Left forelimb (tissue), 1 donor: Measurements from ENCODE around the gene LPIN3.
A peak's percentile ranks its signal among the peaks of the same experiment; 100 is the strongest.

Experiments
- DNase-seq: peaks from one replicate; pipeline ENCODE4 v3.0.0-alpha.2; 2018; ENCODE audit warnings: low spot score

The LPIN3 gene

DNA sequence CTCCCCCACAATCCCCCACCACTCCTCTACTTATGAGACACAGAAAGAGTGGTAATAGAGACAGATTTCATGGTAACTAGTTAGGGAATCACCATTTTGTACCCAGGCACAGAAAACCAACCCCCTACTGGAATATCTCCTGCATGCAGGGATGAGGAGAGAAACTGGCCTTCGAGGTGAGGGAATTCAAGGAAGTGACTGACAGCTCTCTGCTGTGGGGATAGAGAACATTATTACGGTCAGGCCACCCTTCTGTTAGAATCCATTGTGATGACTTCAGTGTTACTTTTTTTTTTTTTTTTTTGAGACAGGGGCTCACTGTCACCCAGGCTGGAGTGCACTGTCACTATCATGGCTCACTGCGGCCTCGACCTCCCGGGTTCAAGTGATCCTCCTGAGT is 13.4 kb upstream of the LPIN3 start:
- no peak for DNase-seq

DNA sequence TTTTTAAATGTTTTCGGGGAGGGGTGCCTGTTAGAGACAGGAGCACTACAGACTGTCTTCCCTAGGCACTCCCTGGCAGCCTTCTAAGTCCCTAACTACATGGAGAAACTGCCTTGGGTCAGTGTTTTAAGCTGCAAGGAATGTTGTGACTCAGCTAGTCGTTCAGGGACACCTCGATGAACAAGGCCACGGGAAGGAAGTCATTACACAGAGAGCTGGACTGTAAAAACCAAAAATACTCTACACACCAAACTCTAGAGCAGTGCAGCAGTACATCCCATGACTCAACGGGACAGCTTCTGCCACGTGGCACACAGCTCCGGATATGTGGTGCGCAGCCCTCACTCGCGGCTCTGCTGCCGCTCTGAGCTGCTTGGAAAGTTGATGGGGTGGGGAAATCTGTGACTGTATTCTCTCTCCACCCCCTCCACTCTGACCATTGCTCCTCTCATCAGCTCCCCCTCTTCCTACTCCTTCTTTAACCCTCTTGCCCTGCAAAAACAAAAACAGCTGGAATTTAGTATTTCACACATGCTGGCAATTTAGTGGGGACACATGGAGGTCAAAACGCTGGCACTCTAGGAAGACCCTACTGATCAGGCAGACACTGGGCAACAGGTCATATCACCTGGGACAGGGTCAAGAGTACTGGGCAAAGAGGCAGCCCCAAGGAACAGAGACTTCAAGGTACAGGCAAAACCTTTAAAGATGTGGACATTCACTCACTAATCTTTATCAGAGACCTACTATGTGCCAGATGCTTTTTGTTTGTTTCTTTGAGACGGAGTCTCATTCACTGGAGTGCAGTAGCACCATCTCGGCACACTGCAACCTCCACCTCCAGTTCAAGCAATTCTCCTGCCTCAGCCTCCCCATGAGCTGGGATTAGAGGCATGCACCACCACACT is 10.9 kb upstream of the LPIN3 start:
- DNase-seq, result no peak

DNA sequence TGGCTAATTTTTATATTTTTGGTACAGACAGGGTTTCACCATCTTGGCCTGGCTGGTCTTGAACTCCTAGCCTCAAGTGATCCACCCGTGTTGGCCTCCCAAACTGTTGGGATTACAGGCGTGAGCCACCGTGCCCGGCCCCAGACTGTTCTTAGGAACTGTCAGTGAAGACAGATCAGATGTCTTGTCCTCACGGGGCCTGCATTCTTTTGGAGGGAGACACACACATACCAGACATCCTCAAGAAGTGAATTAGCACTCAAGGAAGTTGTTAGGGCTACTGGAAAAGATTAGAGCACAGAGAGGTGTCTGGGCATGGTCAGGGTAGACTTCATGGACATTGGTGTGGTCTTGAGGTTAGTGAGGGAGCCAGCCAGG is 10.3 kb upstream of the LPIN3 start:
- DNase-seq, result no peak

DNA sequence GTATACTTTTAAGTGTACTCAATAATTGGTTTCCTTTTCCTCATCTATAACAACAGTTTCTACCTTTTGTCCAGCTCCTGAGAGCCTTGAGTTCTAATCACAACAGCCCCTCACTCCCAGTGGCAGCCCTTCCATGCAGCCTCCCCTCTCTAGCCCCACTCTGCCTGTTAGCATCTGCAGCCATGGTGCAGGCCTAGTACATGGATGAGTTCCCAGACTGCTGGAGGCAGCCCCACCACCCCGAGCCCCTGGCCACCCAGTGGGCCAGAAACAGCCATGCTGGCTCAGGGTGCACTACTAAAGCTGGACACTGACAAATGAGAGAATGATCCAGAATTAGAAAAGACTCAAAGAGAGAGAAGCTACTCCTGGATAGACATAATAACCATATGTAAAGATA is 9.7 kb upstream of the LPIN3 start:
- no peak for DNase-seq

DNA sequence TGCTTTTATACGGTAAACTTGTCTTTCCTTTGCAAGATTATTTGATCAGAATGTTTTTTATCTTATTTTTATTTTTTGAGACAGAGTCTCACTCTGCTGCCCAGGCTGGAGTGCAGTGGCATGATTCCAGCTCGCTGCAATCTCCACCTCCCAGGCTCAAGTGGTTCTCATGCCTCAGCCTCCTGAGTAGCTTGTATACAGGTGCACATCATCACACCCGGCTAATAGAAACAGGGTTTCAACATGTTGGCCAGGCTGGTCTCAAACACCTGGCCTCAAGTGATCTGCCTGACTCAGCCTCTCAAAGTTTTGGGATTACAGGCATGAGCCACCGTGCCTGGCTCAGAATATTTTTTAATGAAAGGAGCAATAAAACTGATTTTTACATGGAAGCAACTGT is 8.9 kb upstream of the LPIN3 start:
- no peak for DNase-seq

DNA sequence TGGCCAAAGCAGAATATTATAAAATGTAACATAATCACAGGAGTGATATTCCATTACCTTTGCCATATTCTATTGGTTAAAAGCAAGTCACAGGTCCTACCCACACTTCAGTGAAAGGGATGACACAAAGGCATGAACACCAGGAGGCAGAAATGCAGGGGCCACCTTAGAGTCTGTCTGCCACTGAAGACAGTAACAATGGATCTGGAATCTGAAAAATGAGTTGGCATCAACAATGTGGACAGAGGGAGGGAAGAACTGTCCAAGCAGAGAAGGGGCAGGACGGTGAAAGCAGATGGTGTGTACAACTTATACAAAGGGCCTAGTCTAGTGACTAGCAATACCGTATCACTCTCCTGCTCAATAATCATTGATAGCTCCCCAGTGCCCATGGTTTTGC is 6.6 kb upstream of the LPIN3 start:
- DNase-seq, result no peak

DNA sequence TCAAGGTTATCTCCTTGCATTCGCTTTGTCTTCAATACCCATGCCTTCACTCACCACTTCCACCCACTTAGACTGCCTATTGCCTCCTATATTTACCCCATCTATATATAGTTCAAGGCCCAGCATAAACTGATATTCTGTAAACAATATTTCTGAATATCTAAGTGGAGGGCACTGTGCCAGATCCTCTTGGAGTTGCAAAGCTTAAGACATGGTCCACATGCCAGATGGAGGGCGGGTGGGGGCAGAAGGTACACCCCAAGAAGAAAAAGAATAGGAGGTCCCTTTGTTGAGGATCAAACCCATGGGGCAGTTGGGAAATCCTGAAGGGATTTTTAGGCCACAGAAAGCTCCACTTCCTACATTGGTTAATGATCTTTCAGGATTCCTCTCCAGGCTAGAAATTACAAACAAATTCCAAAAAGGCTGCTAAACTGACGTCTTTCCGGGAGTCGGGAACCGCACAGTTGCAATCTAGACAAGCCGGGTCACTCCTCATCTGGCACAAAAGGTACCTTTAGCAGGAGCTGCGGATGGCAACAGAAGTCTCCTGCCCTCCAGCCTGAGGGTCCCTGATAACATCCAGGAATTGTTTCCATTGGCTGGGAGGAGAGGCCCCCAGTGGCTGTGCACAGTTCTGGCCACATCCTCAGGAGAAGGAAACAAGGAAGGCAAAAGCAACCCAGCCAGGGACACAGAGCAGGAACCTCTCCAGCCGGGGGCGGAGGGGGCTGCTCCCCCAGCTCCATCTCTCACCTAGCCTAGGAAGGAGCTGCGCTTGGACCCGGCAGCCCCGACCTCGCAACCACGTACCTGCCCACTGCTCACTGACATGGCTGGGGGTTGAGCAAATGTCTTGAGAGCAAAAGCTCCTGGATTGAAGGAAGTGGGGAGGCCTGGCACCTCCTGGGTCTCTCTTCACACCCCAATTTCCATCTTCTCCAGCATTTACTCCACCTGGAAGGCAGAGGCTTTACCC is 5.9 kb upstream of the LPIN3 start:
- DNase-seq, result no peak

DNA sequence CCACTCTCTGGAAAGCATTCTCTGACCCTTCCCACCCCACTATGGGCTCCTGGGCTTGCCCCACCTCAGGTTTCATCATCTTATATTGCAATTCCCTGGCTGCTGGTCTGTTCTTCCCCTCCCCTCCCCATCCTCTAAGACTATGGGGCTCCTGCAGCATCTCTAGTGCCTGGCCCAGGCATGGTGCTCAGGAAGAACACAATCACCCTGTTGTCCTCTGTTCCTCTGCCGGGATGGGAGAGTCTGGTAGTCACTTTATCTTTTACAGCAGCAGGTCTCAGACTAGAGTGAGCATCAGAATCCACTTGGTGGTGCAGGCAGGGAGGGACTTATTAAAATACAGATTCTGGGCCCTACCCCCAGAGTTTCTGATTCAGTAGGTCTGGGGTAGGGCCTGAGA is 5.0 kb upstream of the LPIN3 start:
- no peak for DNase-seq

DNA sequence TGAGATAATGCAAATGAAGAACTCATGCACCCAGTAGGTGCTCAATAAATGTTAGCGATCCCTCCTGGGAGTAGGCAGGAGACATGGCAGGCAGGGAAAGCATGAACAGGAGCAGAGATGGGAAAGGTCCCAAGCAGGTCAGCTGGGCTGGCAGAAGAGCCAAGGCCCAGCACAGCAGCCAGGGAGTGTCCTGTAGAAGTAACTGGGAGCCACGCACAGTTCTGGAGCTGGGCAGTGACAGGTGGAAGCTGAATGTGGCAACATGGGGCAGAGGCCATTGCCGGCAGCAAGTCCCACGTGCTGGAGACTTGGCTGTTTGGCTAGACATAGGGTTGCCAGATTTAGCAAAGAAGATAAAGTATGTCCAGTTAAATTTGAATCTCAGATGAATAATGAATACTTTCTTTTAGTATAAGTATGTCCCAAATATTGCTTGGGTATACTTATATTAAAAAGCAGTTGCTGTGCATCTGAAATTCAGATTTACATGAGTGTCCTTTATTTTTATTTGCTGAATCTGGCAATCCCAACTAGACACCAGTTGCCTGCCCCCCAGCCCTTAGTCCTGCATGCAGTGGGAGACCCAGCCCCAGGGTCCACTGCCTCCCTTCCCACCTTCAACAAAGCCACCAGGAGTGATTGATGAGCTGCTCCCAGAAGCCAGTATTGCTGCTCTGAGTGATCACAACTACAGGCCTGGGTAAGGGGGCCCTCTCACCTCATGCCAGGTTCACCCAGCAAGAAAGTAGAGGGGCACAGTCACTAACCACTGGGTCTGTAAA is 3.7 kb upstream of the LPIN3 start:
- DNase-seq, result no peak

DNA sequence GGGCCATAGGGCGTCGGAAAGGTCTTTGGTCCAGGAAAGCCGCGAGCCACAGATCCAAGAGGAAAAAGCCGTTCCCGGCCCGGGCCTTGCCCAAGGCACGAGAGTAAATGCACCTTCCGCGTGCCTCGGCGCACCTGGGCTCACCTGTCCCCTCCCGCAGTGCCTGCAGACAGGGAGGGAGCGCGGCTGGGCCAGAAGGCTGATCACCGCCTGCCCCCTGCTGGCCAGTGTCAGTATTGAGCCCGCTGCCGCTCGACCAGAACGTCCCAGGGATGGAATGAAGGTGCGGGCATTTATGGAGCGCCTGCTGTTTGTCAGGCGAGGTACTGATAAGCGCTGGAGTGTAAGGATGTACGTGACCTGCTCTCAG is 679 bp upstream of the LPIN3 start:
- peak; percentile 86 for DNase-seq

DNA sequence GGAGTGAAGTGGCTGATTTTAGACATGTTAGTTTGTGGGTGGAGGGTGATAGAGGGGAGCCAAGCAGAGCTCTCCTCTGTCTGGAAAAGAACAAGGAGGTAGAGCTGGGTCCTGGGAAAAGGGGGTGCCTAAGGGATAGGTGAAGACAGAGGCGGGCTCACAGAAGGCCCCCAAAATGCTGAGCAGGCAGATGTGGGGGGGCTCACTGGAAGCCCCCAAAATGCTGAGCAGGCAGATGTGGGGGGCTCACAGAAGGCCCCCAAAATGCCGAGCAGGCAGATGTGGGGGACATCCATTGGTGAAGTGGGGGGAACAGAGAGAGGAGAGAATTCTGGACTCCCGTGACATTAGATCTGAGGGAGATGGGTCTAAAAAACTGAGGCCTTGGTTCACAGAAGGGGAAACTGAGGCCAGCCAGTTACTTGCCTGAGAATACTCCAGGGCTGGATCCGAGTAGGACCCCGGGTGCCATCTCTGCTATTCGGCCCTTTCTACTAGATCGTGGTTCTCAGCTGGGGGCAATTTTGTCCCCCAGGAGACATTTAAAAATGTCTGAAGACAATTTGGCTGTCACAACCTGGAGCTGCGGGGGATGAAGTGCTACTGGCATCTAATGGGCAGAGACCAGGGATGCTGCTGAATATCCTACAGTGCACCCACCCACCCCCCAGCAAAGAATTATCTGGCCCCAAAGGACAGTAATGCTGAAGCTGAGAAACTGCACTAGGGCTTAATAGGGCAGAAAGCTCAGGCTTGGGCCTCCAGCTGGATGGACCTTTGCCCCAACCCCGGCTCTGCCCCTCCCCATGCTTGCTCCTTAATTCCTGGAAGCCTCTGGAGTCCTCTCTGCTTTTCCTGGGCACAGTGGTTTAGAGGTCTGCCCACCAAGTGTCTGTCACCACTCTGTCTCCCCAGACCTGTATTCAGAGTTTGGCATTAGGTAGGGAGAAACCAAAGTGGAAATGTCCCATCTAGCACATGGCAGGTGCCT is 2.1 kb downstream of the LPIN3 start:
- DNase-seq, result no peak

DNA sequence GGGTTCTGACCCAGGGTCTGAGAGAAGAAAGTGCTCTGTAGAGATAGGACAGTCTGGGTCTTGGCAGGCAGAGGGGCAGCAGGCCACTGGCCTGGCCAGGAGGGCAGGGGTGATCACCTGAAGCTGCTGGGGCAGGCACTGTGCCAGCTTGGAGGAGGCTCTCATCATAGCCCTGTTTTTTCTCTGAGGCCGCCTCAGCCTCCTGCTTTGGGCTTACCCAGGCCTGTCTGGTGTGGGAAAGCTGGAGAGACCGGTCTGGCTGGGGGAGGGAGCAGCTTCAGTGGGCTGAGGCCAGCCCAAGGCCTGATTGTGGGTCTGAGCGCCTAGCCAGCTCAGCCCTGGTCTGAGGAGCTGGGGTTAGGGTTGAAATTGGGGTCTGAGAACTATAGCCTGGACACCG is 3.9 kb downstream of the LPIN3 start:
- no peak for DNase-seq

DNA sequence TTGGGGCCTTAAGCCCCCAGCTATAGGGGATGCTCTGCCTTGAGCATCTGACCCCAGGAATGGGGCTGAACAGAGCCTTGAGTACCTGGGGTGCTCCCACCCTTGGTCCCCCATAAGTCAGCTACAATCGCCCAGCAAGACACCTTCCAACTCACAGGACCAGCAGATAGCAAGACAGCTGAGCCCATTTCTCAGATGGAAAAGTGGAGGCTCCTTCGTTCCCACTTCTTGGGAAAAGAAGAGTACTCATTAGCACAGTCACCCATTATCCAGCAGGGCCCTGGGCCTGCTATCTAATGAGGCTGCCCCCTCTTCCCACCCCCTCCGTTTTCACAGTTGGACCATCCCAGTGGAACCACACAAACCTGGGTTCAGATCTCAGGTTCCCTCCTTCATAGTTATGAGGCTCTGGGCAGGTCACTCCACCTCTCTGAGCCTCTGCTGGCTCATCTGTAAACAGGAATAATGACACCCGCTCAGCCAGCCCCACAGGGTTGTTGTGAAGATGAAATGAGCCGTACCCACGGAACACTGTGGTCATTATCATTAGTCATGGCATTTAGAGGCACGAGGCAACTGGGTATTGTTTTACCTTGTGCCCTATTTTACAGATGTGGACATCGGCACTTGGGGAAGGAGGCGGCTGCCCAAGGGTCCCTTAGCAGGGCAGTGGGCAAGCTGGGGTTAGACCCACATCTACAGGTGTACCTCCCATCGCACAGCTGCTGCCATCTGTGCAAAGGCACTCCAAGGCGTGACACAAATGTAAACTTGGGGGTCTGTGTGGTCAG is 4.5 kb downstream of the LPIN3 start:
- no peak for DNase-seq

DNA sequence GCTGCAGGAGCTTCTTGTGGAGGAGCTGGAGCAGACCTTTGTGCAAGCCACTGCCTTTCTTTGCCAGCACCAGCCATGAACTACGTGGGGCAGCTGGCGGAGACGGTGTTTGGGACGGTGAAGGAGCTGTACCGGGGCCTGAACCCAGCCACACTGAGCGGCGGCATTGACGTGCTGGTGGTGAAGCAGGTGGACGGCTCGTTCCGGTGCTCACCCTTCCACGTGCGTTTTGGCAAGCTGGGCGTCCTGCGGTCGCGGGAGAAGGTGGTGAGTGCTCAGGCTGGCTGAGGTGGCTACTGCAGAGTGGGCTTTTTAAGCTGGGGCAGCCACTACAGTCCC is 5.1 kb downstream of the LPIN3 start:
- no peak for DNase-seq

DNA sequence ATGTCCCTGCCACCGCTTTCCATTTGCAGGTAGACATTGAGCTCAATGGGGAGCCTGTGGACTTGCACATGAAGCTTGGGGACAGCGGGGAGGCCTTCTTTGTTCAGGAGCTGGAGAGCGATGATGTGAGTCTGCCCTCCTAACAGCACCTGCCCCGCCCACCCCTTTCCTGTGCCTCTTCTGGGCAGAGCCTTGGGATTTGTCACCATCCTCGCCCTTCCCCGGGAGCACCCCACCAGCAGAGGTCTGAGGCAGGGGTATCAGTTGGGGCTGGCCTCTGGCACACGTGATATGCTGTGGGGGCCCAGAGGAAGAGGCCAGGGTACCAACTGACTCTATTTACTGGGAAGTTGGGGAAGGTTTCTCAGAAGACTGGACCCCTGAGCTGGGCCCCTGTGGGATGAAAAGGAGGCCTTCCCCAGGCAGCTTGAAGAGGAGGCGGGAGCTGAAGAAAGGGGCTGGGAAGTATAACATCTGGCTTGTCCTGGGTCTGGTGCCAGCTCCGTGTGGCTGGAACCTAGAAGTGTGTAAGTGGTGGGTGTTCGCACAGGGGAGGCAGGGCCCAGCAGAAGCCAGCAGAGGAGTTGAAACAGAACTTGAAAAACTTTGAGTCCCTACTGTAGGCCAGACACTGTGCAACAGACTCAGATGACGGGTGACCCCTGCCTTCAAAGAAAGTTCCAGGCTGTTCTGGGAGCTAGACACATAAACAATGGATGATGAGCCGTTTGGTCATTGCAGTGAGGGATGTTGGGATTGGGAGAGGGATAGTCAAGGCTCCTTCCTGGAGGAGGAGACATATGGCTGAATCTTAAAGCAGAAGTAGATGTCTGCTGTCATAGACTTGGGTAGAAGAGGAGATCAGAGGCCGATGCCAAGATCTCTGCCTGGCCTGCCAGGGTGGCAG is 7.2 kb downstream of the LPIN3 start:
- no peak for DNase-seq

DNA sequence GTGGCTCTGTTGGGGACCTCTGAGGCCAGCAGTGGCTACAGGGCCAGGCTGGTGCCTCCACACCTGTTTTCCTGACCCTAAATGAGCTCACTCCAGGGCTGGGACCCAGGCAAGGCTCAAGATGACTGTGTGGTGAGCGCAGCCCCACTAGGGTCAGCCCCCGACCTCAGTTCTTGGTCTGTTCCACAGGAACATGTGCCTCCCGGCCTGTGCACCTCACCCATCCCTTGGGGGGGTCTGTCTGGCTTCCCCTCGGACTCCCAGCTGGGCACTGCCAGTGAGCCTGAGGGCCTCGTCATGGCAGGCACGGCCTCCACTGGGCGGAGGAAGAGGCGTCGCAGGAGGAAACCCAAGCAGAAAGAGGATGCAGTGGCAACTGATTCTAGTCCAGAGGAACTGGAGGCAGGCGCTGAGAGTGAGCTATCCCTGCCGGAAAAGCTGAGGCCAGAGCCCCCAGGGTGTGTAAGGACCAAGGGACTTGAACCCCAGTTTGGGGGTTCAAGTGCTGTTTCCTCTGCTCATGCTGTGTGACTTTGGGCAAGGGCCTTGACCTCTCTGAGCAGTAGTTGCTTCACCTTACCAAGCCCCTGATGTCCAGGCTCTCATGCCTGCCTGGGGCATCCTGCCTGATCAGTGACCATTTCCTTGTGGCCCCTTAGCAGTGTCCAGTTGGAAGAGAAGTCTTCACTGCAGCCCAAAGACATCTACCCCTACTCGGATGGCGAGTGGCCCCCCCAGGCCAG is 8.0 kb downstream of the LPIN3 start:
- DNase-seq, result no peak

DNA sequence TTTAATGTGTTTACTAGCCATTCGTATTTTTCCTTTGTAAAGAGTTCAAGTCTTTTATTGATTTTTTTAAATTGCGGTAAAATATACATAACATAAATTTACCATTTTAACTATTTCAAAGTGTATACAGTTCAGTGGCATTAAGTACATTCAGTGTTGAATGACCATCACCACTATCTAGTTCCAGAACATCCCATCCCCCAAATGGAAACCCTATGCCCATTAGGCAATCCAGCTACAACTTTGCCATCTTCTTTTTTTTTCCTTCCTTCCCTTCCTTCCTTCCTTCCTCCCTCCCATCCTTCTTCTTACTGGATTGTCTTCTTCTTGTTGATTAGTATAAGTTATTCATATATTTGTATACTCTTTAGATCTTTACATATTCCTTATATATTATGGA is 8.6 kb downstream of the LPIN3 start:
- DNase-seq, result no peak

DNA sequence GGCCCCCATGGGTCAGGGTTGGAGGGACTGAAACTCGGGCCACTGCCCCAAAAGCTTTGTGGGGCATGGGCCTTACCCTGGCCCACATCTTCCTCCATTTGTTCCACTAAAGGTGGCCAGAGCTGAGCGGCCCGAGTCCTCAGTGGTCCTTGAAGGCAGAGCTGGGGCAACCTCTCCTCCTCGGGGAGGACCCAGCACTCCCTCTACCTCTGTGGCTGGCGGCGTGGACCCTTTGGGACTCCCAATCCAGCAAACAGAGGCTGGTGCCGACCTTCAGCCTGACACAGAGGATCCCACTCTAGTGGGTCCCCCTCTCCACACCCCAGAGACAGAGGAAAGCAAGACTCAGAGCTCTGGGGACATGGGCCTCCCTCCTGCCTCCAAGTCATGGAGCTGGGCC is 9.3 kb downstream of the LPIN3 start:
- DNase-seq, result no peak
